Measurements from ENCODE around the gene ELMO3.

Gene ELMO3

DNA sequence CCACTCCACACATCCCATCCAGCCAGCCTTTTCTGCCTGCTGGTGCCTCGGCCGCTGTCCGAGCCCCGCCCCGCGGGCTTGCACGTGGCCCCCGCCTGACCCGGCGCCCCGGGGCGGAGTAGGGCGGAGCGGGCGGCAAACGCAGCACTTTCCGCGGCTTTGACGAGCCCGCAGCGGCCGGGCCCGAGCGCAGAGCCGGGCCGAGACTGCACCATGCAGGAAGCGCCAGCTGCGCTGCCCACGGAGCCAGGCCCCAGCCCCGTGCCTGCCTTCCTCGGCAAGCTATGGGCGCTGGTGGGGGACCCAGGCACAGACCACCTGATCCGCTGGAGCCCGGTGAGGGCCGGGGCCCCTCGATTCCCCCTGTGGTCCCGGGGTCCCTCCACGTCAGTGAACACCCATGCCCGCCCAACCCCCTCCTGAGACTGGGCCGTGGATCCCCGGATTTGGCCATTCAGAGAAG, 34.3 kb upstream of the ELMO3 start, which contains the start of gene HSF4:
Gene HSF4, plus strand, starts transcription at position 147 of the 463 bp plus-strand sequence. Its CDS starts 67 bp downstream, at position 214.
- DNase-seq (ENCODE audit: low spot score): no peak

DNA sequence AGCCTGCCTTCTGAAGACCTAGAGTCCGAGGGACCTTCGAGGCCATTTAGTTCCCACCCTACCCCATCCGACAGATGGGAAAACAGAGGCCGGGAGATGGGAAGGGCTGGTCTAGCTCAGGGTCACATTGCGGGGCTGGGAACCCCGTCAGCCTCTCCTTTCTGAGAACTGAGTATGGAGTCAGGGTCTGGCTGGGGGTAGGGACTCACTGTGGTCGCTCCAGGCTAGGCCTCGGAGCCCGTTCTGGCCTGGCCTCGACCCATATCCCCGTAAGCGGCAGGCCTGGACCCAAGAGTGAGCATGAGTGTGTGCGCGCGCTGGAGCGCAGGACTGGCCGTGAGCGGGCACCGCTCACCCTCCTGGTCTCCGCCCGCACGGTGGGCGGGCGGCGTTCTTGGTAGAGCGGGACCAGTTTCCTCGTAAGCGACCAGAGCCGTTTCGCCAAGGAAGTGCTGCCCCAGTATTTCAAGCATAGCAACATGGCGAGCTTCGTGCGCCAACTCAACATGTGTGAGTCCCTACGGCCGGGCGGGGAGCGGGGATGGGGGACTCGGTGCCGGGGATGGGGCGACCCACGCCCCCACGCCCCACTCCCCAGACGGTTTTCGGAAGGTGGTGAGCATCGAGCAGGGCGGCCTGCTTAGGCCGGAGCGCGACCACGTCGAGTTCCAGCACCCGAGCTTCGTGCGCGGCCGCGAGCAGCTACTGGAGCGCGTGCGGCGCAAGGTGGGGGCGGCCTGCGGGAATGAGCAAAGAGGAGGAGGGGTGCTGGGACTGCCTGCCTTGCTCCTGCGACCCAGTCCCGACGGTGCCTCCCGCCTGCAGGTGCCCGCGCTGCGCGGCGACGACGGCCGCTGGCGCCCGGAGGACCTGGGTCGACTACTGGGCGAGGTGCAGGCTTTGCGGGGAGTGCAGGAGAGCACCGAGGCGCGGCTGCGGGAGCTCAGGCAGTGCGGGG, 33.5 kb upstream of the ELMO3 start:
- no peak for DNase-seq (ENCODE audit: low spot score)

DNA sequence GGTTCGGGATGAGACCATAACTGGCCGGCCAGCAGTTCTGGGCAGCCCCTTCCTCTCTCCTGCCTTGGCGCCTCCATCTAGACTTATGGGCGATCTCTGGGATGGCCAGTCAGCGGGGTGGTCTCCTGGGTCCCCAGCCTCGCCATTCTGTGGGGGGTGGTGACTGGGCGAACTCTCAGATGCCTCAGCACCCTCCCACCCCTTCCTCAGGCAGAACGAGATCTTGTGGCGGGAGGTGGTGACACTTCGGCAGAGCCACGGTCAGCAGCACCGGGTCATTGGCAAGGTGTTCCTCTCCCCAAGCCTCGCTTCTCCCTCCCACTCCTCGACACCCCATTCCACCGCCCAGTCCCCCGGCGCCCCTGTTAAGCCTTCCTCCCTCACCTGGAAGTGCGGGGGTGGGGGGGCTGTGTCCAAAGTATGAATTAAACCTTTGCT, 32.8 kb upstream of the ELMO3 start:
- no peak for DNase-seq (ENCODE audit: low spot score)

DNA sequence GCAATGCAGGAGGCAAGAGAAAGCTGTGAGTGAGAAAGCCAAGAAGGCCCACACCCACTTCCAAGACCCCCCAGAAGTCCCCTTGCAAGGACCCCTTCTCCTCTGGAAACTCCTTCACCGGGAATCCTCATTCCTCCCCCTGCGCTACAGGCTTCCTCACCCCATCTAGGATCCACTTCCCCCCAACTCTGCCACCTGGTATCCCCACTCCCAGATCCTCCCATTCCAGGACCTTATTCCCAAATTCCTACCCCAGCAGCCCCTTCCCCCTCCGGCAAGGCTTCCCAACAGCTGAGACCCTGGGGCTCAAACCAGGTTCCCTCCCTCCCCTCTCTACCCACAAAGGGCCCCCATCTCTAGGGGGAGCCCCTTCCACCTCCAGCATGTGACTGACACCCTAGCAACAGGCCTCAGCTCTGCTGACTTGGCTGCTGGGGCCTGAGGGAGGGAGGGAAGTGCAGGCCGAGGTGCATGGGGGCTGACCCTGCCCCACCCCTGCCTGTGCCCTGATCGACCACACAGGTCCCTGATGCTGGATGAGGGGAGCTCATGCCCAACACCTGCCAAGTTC, 32.2 kb upstream of the ELMO3 start:
- no peak for DNase-seq (ENCODE audit: low spot score)

DNA sequence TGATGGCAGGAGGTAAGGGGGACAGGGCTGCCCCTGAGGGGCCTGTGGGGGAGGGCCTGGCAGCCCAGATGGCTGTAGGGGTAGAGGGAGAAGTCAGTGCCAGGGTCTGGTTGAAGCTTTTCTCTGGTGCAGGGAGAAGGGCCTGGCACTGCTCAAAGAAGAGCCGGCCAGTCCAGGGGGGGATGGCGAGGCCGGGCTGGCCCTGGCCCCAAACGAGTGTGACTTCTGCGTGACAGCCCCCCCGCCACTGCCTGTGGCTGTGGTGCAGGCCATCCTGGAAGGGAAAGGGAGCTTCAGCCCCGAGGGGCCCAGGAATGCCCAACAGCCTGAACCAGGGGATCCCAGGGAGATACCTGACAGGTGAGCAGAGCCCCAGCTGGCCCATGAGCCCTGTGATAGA, 31.3 kb upstream of the ELMO3 start:
- DNase-seq (ENCODE audit: low spot score): no peak

DNA sequence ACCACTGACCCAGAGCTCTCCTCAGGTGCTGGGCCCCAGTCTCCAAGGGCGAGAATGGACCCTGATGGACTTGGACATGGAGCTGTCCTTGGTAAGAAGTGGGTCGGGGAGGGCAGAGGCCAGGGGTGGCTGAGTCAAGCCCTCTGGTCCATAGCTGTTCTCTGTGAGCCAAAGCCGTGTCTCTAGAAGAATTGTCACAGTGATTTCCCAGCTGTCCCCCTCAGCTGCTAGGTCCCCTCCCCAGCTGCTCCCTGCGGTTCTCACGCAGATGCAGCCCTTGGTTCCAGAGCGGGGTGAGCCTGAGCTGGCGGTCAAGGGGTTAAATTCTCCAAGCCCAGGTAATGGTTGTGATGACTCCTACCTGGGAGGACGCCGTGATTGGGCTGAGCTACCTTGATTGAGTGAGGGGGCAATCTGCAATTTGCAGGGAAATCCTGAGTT, 29.9 kb upstream of the ELMO3 start:
- DNase-seq (ENCODE audit: low spot score): no peak

DNA sequence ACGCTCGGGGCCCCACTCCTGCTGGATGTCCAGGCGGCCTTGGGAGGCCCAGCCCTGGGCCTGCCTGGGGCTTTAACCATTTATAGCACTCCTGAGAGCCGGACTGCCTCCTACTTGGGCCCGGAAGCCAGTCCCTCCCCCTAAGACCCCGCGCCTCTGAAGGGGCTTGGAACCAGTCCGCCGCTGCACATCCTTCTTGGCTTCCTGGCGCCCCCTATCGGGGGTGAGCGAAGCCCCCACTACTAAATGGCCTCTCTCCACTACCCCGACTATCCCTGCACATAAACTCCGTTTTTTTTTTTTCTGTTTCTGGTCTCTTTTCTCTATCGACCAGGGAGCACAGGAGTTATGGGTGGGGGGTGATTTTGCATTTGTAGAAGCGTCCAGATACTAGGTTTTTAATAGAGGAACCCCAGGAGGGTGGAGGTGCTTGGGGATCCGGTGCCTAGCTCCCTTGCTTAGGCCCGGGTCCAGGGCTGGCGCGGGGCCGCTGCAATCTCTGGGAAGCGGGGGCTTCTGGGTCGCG, 29.2 kb upstream of the ELMO3 start:
- DNase-seq (ENCODE audit: low spot score): no peak

DNA sequence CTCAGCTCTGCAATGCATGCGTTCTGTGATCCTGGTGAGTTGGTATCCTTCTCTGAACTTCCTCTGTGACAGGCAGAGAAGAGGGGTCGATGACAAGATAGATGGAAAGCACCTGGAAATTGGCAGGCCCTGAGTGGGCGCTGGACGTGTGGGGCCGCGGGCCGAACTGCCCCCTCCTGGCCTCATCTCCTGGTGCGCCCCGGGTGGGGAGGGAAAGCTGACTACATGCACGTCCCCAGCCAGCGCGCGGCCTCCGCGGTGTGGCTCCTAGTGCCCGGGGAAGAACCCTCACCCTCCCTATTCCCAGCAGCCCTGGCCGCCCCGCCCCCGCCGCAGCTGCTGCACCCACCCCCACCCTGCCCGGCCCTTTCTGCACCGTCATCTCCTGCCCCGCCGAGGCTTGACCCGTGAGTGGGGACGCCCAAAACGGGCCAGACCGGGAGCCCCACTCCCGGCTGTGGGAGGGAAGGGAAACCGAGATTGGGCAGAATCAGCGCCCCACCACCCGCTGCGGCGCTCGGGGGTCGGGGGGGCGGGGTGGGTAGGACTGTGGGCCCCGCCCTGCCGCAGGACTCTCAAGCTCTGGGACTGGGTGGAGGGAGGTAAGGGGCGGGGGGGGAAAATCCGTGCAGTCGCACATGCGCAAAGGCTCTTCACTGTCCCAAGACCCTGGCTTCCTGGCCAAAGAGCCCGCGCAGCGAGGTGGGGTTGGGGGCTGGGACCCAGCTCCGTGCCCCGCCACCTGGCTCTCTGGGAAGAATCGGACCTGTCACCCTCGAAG, 28.6 kb upstream of the ELMO3 start, which contains the start of gene NOL3:
Gene NOL3, plus strand, starts transcription at position 371 of the 781 bp plus-strand sequence.
- no peak for DNase-seq (ENCODE audit: low spot score)

DNA sequence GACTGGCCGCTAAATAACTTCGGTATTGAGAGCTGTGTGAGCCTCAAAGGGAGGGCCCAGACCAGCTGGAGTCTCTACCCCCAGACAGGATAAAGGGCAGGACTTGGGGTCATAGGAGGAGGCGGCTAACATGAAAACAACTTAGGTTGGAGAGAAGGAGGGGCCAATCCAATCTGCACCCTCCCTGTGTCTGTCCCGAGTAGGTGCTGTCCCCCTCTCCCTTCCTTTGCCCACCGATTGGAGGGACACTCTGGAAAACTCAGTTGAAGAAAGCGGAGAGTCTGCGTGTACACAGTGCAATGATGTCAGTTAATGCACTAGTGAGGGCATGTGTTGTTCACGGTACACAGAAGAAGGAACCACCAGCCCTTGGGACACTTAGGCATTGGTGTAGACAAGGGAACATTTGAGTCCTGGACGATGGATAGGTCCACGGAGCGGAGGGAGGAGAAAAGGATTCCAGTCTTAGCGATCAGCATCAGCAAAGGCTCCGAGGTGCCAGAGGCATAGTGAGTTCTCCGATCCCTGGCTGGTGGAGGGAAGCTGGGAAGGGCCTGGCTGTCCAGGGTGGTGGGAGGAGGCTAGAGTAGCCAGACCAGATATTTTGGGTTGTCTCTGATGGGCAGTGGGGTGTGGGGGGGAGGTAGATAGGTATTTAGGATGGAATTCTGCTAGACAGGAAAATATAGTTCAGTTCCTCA, 27.8 kb upstream of the ELMO3 start:
- DNase-seq (ENCODE audit: low spot score): no peak

DNA sequence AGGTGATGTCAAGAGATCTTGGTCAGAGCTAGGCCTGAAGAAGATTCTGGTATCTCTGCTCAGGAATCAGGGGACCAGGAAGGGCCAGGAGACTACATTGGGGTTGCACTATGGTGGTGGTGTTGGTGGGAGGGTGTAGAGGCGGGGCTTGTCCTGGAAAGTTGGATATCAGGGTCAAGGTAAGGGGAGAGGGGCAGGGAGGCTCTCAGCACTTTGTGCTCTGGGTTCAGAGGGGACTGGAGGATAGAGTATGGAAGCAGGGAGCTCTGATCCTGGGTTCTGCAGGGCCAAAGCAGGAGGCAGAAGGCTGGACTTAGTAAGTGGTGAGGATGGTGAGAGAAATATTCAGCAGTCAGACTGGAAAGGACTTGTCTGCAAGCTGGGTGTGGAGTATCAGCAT, 25.6 kb upstream of the ELMO3 start:
- no peak for DNase-seq (ENCODE audit: low spot score)

DNA sequence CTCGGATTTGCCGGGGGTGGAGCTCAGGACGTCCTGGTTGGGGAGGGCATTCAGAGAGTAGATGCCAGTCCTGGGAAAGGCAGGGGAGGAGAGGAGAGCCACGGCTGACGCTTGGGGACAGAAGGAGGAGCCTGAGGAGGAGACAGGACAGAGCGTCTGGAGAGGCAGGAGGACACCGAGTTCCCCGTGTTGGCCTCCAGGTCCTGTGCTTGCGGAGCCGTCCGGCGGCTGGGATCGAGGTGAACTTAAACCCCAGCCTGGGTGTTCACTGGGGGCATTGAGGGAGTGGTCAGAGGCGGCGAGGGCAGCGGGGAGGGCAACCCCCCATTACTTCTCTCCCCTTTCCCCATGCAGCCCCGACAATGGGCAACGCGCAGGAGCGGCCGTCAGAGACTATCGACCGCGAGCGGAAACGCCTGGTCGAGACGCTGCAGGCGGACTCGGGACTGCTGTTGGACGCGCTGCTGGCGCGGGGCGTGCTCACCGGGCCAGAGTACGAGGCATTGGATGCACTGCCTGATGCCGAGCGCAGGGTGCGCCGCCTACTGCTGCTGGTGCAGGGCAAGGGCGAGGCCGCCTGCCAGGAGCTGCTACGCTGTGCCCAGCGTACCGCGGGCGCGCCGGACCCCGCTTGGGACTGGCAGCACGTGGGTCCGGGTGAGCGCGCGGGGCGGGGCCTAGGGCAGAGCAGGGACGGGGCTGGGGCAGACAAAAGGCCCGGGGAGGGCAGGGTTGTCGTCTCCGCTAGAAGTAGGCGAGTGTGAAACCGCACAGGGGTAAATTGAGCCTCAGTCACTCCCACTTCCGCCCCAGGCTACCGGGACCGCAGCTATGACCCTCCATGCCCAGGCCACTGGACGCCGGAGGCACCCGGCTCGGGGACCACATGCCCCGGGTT, 24.9 kb upstream of the ELMO3 start:
- DNase-seq (ENCODE audit: low spot score): no peak

DNA sequence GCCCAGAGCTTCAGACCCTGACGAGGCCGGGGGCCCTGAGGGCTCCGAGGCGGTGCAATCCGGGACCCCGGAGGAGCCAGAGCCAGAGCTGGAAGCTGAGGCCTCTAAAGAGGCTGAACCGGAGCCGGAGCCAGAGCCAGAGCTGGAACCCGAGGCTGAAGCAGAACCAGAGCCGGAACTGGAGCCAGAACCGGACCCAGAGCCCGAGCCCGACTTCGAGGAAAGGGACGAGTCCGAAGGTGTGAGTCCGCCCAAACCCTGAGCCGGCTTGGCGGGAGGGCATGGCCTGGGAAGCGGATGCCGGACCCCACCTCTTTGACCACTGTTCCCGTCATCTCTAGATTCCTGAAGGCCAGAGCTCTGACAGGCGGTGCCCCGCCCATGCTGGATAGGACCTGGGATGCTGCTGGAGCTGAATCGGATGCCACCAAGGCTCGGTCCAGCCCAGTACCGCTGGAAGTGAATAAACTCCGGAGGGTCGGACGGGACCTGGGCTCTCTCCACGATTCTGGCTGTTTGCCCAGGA, 24.2 kb upstream of the ELMO3 start:
- DNase-seq (ENCODE audit: low spot score): no peak

DNA sequence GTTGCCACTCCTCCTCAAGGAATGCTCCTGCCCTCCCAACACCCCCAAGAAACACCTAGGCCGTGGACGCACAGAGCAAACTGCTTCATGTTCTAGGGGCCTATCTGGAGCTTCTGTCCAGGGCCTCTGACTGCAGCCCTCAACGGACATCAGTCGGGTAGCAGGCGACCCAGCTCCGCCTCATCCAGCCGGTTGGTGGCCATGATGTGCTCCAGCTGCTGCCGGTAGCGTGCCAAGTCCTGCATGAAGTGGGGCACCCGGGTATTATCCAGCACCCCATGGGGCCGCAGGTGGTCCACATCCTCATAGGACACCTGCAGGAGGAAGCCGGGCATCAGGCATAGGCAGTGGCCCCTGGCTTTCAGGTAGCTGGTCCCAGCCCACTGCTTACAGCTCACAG, 22.3 kb upstream of the ELMO3 start:
- DNase-seq (ENCODE audit: low spot score): no peak

DNA sequence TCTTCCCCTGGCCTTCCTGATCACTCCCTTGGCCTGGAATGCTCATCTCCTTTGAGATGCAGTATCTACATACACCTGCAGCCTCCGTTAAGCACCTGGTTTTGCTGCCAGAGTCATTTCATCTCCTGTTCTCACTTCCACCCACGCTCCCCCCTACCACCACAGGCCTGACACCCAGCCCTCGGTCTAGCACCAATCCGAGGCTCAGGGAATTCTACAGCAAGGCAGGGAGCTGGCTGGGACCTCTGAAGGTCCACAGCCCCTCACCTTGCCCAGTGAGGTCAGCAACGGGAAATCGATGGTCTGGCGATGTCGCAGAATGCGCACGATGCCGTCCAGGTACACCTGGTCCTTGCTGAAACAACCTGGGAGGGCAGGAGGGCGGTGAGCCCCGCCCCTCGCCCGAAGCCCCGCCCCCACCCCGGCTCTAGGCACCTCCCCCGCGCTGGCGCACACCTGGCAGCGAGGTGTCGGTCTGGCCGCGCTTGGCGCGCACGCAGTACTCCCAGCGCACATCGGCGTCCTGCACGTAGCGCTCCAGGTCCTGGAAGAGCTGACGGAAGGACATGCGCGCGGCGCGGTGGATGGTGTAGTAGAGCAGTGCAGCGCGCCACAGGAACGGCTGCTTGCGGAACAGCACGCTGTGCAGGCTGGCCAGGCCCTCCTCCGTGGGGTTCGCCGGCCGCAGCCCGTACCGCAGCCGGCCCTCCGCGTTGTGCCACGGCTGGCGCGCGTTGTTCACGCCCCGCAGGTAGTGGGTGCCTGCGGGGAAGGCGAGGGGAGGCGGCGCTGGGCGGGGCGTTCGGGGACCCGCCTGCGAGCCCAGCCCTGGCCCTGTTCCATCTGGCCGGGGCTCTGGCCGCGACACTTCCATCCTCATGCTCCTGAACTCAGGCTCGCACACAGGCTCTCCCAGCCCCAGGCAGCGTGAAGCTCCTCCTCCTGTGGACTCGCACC, 20.9 kb upstream of the ELMO3 start:
- no peak for DNase-seq (ENCODE audit: low spot score)

DNA sequence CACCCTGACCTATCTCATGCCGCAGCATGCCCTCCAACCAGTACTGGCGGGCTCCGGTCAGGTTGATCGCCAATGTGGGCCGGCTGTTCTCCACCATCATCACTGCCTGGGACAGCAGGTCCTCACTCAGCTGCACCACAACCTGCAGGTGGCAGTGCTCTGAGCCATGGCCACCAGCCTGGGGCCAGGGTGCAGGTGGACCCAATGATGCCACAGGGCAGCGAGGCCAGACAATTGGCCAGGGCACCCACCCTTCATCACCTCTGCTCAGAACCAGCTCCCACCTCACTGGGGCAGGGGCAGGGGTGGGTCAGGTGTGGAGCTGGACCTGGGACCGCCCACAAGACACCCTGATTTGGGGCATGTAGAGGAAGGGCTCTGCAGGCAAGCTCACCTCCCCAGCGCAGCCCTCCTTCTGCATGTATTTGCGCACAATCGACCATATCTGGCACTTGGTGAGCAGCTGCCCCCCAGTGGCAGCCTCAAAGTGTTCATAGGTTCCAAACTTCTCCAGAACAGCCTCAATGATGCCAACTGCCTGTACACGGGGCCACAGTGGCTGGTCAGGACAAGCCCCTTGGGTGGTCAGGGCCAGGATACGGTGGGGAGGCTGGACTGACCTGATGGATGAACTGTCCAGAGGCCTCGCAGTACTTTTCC, 19.4 kb upstream of the ELMO3 start:
- DNase-seq (ENCODE audit: low spot score): no peak

DNA sequence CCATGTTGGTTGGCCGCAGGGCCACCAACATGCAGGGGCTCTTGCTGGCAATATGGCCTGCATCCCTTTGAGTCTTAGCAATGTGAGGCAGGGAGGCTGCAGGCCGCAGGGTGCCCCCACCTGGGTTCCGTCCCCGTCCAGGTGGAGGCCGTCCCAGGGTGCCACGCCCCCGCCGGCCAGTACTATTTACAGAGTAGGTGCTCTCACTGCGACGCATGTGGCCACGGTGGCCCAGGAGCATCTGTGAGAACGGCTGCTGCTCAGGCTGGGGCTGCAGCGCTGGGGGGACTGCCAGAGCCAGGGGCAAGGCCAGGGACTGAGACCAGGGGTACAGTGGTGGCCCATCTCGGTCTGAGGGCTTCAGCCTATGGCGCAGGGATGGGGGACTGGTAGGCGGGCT, 18.8 kb upstream of the ELMO3 start:
- no peak for DNase-seq (ENCODE audit: low spot score)

DNA sequence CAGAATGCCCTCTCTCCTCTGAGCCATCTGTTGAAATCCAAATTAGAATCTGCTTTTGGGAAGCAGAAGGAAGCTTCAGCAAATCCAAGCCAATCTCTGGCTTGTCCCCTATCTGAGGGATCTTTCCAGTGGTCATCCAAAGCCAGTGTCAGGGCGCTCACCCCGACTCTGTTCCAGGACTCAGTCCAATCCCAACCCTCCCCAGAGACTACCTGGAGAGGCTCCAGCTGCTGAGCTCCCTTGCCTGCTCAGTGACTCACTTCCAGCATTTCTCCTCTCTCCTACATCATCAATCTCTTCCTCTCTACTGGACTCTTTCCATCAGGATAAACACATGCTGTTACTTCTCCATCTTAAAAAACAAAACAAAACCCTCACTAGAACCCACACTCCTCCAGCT, 17.6 kb upstream of the ELMO3 start:
- no peak for DNase-seq (ENCODE audit: low spot score)

DNA sequence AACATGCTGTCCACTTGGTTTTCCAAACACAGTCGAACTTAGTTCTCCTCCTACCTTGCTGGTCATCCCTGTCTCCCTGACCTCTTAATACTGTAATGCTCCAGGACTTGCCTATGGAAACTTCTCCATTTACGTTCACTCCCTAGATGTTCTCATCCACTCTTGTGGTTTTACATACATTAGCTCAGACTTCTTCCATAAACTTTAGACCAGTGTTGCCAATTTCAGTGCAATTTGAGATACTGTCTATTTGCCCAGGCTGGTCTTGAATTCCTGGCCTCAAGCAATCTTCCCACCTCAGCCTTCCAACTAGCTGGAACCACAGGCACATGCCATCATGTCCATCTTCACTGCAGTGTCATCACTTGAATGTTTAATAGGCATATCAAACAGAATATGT, 16.6 kb upstream of the ELMO3 start:
- DNase-seq (ENCODE audit: low spot score): no peak

DNA sequence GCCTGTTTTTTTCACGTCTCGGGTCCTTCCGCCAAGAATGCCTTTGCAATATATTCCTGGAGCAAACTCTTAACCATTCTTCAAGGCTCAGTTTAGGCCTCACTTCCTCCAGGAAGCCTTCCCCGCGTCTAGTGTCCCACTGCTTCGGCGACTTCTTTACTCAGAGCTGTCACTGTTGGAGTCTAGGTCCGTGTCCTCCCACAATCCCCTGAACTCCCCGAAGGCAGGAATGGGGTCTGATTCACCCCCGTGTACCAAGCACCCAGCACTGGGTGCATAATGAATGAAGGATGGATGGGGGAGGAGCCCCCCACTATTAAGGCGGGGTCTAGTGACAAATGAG, 15.7 kb upstream of the ELMO3 start:
- DNase-seq (ENCODE audit: low spot score): no peak

All from left forelimb (tissue), 1 donor.